ENCODE measurements around the gene PTPRO.

PTPRO gene

GRCh38 chr12:15540469-15540872, 218.2 kb downstream of the PTPRO start:
- Mint-ChIP-seq H3K36me3 (no peaks in the 10 kb centered on the region), H3K4me1 (no peaks in the 10 kb centered on the region), H3K9me3 (no peaks in the 10 kb centered on the region), H3K4me3 (no peak overlapping the region), H3K27ac (no peak overlapping the region)
- ATAC-seq (no peak), DNase-seq (ENCODE audit: low spot score in 2 of 2) (no peak)

- Mint-ChIP-seq H3K4me1 (no peaks in the 10 kb centered on the region), H3K36me3 (no peaks in the 10 kb centered on the region), H3K9me3 (no peaks in the 10 kb centered on the region), H3K27ac (no peak overlapping the region), H3K4me3 (no peak overlapping the region)
- no peak for ATAC-seq
- no peak for DNase-seq (ENCODE audit: low spot score in 2 of 2)
These were observed 219.8 kb downstream of the PTPRO start for GRCh38 chr12:15541996-15542631.

GRCh38 chr12:15543347-15543746, 221.0 kb downstream of the PTPRO start:
- Mint-ChIP-seq H3K9me3 (no peaks in the 10 kb centered on the region), H3K36me3 (no peaks in the 10 kb centered on the region), H3K27ac (no peak overlapping the region), H3K4me3 (no peak overlapping the region), H3K4me1 (no peaks in the 10 kb centered on the region)
- ATAC-seq (no peak), DNase-seq (ENCODE audit: low spot score in 2 of 2) (no peak)

GRCh38 chr12:15544589-15544988, 222.3 kb downstream of the PTPRO start:
- Mint-ChIP-seq H3K4me1 (no peaks in the 10 kb centered on the region), H3K36me3 (no peaks in the 10 kb centered on the region), H3K4me3 (no peak overlapping the region), H3K9me3 (no peaks in the 10 kb centered on the region), H3K27ac (peak overlapping the region; percentile 11)
- ATAC-seq (no peak), DNase-seq (ENCODE audit: low spot score in 2 of 2) (no peak)

- Mint-ChIP-seq H3K36me3 (no peaks in the 10 kb centered on the region), H3K9me3 (no peaks in the 10 kb centered on the region), H3K4me3 (no peak overlapping the region), H3K4me1 (no peaks in the 10 kb centered on the region), H3K27ac (peak overlapping the region; percentile 11)
- DNase-seq (ENCODE audit: low spot score in 2 of 2) (no peak), ATAC-seq (no peak)
These were observed 223.0 kb downstream of the PTPRO start for GRCh38 chr12:15545334-15545733.

GRCh38 chr12:15546102-15546701, 223.9 kb downstream of the PTPRO start:
- no peak overlapping the region for H3K4me3 Mint-ChIP-seq
- no peak overlapping the region for H3K27ac Mint-ChIP-seq
- H3K36me3 Mint-ChIP-seq = no peaks in the 10 kb centered on the region

GRCh38 chr12:15547063-15547462, 224.8 kb downstream of the PTPRO start:
- ATAC-seq = no peak
- Mint-ChIP-seq H3K36me3 (no peaks in the 10 kb centered on the region), H3K4me1 (no peaks in the 10 kb centered on the region), H3K9me3 (no peaks in the 10 kb centered on the region), H3K27ac (no peak overlapping the region), H3K4me3 (no peak overlapping the region)
- DNase-seq (ENCODE audit: low spot score in 2 of 2) = no peak

More at GRCh38 chr12:15546102-15546701, 223.9 kb downstream of the PTPRO start:
- DNase-seq (ENCODE audit: low spot score in 2 of 2) (no peak), ATAC-seq (no peak)
- no peaks in the 10 kb centered on the region for H3K9me3 Mint-ChIP-seq
- H3K4me1 Mint-ChIP-seq = no peaks in the 10 kb centered on the region

- H3K4me1 Mint-ChIP-seq = no peaks in the 10 kb centered on the region
- ATAC-seq (no peak), DNase-seq (ENCODE audit: low spot score in 2 of 2) (no peak)
- no peak overlapping the region for H3K4me3 Mint-ChIP-seq
- H3K36me3 Mint-ChIP-seq = no peaks in the 10 kb centered on the region
- H3K9me3 Mint-ChIP-seq = no peaks in the 10 kb centered on the region
- no peak overlapping the region for H3K27ac Mint-ChIP-seq
These were observed 225.4 kb downstream of the PTPRO start for GRCh38 chr12:15547691-15548090.

- H3K4me3 Mint-ChIP-seq = no peak overlapping the region
- no peak for ATAC-seq
- H3K36me3 Mint-ChIP-seq = no peaks in the 10 kb centered on the region
- no peaks in the 10 kb centered on the region for H3K9me3 Mint-ChIP-seq
- DNase-seq (ENCODE audit: low spot score in 2 of 2) = no peak
- H3K4me1 Mint-ChIP-seq = no peaks in the 10 kb centered on the region
- H3K27ac Mint-ChIP-seq = no peak overlapping the region
These were observed 228.5 kb downstream of the PTPRO start for GRCh38 chr12:15550793-15551192.

GRCh38 chr12:15555446-15555845, 233.1 kb downstream of the PTPRO start:
- ATAC-seq (no peak), DNase-seq (ENCODE audit: low spot score in 2 of 2) (no peak)
- Mint-ChIP-seq H3K9me3 (no peaks in the 10 kb centered on the region), H3K27ac (no peak overlapping the region), H3K4me1 (no peaks in the 10 kb centered on the region), H3K36me3 (no peaks in the 10 kb centered on the region), H3K4me3 (no peak overlapping the region)

- Mint-ChIP-seq H3K27ac (no peak overlapping the region), H3K4me1 (no peaks in the 10 kb centered on the region), H3K9me3 (no peaks in the 10 kb centered on the region), H3K4me3 (no peak overlapping the region), H3K36me3 (no peaks in the 10 kb centered on the region)
- ATAC-seq (no peak), DNase-seq (ENCODE audit: low spot score in 2 of 2) (no peak)
These were observed 234.2 kb downstream of the PTPRO start for GRCh38 chr12:15556411-15557102.

GRCh38 chr12:15558915-15559528, 236.7 kb downstream of the PTPRO start:
- ATAC-seq = peak; percentile 68
- Mint-ChIP-seq H3K9me3 (no peaks in the 10 kb centered on the region), H3K36me3 (no peaks in the 10 kb centered on the region), H3K27ac (no peak overlapping the region), H3K4me1 (peaks cover 14% of the 10 kb centered on the region), H3K4me3 (no peak overlapping the region)
- no peak for DNase-seq (ENCODE audit: low spot score in 2 of 2)

GRCh38 chr12:15561396-15561795, 239.1 kb downstream of the PTPRO start:
- no peaks in the 10 kb centered on the region for H3K9me3 Mint-ChIP-seq
- ATAC-seq = peak; percentile 38
- H3K4me3 Mint-ChIP-seq = no peak overlapping the region
- H3K27ac Mint-ChIP-seq = no peak overlapping the region
- no peaks in the 10 kb centered on the region for H3K36me3 Mint-ChIP-seq
- no peak for DNase-seq (ENCODE audit: low spot score in 2 of 2)
- H3K4me1 Mint-ChIP-seq = peaks cover 16% of the 10 kb centered on the region

GRCh38 chr12:15562263-15562662, 240.0 kb downstream of the PTPRO start:
- Mint-ChIP-seq H3K4me1 (peaks cover 16% of the 10 kb centered on the region), H3K4me3 (peak overlapping the region; percentile 3), H3K27ac (no peak overlapping the region), H3K9me3 (no peaks in the 10 kb centered on the region), H3K36me3 (no peaks in the 10 kb centered on the region)
- ATAC-seq = peak; percentile 47
- DNase-seq (ENCODE audit: low spot score in 2 of 2) = no peak

GRCh38 chr12:15563663-15564062, 241.4 kb downstream of the PTPRO start:
- Mint-ChIP-seq H3K4me3 (peak overlapping the region; percentile 43), H3K4me1 (peaks cover 16% of the 10 kb centered on the region), H3K27ac (peak overlapping the region; percentile 77), H3K36me3 (no peaks in the 10 kb centered on the region), H3K9me3 (no peaks in the 10 kb centered on the region)
- DNase-seq (ENCODE audit: low spot score in 2 of 2) = no peak
- ATAC-seq = peak; percentile 71

- peaks cover 28% of the 10 kb centered on the region for H3K4me1 Mint-ChIP-seq
These were observed 252.0 kb downstream of the PTPRO start for GRCh38 chr12:15574353-15574752.

More at GRCh38 chr12:15574353-15574752, 252.0 kb downstream of the PTPRO start:
- H3K9me3 Mint-ChIP-seq = no peaks in the 10 kb centered on the region
- no peak overlapping the region for H3K27ac Mint-ChIP-seq
- ATAC-seq = no peak
- H3K4me3 Mint-ChIP-seq = no peak overlapping the region
- DNase-seq (ENCODE audit: low spot score in 2 of 2) = no peak
- H3K36me3 Mint-ChIP-seq = no peaks in the 10 kb centered on the region

Data from stimulated activated effector memory CD8-positive, alpha-beta T cell treated with anti-CD3 and anti-CD28 coated beads, Interleukin-12 subunit alpha, Interleukin-12 subunit beta, amount 100 ng/mL, for 72 hours (primary cell).